Measurements from ENCODE around the gene RPS6KL1.
A peak's percentile ranks its signal among the peaks of the same experiment; 100 is the strongest.

Gene RPS6KL1

DNA sequence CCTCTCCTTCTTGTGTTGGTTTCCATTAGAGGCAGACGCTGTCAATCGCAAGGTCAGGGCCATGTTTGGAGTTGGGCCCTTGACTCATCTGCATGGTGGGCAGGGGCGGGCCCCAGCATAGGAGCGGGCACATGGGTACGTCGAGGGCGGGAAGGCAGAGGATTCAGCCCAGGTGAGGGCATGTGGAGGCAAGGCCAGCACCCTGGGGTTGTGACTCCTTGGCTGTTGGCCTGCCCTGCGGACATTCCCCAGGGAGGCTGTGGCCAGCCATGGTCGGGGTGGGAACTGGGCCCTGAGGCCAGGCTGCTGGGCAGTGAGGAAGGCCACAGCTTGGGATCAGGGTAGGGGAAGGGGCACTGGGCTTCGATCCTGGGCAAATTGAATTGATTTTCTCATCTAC is 10.3 kb downstream of the RPS6KL1 start:
- no peak for DNase-seq (ENCODE audit: low read depth in 2 of 2)

DNA sequence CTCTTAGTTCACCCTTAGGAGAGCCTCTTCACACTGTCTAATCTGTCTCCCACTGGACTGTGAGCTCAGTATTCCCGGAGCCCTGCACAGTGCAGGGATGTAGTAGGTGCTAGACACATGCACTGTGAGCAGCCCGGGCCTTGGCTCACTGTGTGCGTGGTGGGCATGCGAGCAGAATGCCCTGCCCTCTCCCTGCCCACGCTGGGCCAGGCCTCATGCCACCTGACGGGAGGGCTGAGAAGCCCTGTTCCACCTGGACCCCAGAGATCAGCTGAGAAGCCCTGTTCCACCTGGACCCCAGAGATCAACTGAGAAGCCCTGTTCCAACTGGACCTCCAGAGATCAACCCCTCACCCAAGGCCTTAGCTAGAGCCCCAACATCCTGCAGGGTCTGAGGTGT is 10.9 kb downstream of the RPS6KL1 start:
- DNase-seq (ENCODE audit: low read depth in 2 of 2), result no peak

DNA sequence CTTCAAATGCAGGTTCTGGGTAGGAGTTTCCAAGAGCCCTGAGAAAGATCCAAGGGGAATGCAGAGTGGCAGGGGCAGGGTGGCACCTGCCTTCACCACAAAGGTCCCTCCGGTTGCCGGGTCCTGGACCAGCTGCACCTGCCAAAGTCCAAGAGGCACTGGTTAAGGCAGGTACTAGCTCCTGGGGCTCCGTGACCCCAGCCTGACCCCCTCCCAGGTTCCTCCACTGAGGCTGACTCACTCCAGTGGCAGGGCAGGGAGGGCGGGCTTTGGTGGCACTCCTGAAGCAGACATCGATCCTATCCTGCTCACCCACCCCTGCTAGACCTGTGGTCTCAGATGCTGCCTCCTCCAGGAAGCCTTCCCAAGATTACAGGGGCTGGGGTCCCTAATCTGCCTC is 11.4 kb downstream of the RPS6KL1 start:
- no peak for DNase-seq (ENCODE audit: low read depth in 2 of 2)

DNA sequence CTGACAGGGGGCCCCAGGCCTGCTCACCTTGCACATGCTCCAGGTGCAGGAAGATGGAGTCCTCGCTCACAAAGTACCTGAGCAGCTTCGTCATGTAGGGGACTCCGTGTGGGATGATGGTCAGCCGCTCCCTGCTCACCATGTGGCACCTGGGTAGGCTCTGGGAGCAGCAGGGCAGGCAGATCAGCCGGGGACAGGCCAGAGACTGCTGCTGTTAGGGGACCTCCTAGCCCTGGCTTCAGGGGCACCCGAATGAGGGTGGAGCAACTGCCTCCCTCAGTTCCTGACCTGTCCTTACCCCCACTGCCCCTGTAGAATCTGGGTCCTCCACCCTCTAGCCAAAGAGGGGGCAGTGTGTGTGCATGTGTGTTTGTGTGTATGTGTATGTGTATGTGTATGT is 11.8 kb downstream of the RPS6KL1 start:
- DNase-seq (ENCODE audit: low read depth in 2 of 2), result no peak

DNA sequence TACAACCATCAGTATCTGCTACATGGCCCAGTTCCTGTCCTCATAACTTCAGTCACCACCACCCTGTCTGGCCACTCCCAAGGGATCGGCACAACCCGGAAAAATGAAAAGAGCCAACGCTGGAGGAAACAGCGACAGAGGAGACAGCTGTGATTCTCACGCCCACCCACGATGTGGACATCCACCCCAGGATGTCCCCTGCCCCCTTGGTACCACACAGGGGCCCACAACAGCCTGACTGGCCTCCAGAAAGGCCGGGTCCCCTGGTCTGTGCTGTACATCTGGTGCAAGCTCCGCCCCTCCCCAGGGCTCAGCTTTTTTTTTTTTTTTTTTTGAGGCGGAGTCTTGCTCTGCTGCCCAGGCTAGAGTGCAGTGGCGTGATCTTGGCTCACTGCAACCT is 12.5 kb downstream of the RPS6KL1 start:
- no peak for DNase-seq (ENCODE audit: low read depth in 2 of 2)

DNA sequence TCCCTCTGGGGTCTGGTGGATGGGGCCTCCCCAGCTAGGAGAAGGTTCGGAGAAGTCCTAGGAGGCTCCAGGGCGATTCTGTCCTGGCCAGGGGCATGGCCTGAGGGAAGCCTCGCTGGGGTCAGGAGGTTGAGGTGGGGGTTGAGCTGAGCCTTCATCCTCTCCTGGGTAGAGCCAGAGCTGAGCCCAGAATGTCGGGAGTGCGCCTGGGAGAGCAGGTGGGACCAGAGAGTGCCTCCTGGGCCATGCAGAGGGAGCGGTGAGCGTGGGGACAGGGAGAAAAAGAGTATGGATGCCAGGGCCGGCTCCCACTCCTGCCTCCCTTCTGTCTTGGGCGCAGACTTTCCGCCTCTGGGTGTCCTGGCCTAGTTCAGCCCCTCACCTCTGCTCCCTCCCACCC is 13.1 kb downstream of the RPS6KL1 start:
- DNase-seq (ENCODE audit: low read depth in 2 of 2), result no peak

DNA sequence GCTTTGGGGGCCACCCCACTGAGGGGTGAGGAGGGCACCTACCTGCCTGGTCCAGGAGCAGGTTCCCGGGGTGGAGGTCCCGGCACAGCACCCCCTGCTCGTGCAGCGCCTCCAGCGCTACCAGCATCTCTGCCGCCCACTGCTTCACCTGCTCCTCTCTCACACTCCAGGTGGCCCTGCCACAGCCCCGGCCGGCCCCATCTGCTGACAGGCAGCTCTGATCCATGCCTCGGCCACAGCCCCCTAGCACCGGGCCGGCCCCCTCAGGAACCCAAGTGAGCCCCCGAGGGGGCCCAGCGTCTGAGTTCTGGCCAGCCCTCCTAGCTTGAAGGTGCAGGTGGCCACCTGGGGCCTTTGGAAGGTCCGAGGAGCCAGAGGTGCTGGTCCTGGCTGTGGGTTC is 13.6 kb downstream of the RPS6KL1 start:
- no peak for DNase-seq (ENCODE audit: low read depth in 2 of 2)

DNA sequence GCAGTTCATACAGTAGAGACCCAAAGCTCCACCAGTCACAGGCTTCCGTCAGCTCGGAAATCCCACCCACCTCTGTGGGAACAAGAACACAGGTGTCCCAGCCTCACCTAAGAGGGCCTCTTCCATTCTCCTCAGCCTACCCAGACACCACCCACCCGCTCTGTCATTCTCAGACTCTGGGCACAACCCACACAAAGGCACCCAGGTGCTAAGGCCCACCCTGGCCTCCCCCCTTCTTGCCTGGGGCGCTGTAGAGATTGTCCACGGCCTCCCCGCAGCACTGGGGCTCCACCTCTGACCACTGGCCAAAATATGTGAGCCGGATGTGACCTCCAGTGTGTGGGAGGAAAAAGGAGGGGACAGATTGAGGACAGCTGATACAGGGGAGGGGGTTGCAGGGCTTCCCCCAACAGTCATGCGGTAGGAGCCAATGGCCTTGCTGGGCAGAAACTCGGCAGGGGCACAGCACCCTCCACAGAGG is 14.2 kb downstream of the RPS6KL1 start:
- DNase-seq (ENCODE audit: low read depth in 2 of 2), result no peak

DNA sequence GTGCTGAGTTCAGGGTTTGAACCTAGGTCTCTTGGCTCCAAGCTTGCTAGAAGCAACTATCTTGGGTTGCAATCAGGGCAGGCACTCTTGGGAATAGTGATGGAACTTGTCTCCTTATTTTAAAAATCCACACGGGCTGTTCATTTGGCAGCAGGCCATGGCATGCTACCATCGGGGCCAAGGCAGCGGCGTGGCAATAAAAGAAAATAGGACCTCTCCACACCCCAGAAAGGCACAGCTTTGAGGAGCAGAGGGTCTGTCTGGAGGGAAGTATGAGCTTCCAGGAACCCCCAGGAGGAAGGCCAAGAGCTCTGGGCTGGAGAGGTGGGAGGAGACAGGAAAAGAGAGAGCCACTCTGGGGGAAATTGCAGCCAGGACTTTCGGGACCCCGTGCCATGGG is 15.3 kb downstream of the RPS6KL1 start:
- DNase-seq (ENCODE audit: low read depth in 2 of 2), result no peak

DNA sequence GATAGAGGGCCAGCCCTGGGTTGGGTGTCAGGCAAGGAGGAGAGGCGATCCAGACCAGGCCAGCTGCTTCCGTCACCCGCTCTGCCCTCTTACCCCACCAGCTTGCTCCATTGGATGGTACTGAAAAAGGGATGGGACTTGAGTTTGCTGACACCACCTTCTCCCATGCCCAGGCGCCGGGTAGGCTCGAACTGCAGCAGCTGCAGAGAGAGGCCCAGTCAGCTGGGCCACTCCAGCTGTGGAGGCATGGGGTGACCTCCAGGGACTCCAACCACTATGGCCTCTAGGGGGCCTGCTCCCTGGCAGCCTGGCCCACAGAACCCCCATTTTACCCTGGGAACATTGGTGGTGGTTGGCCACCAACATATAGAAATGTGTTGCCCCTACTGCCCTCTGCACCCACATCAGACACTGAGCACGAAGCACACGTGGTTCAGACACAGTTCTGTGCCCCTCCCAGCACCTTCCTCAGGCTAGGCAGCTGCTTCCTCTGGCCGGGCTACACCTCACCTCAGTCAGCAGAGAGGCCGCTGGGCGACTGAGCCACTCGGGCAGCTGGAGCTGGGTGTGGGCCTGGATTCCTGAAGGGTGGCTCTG is 16.0 kb downstream of the RPS6KL1 start:
- DNase-seq (ENCODE audit: low read depth in 2 of 2), result no peak

DNA sequence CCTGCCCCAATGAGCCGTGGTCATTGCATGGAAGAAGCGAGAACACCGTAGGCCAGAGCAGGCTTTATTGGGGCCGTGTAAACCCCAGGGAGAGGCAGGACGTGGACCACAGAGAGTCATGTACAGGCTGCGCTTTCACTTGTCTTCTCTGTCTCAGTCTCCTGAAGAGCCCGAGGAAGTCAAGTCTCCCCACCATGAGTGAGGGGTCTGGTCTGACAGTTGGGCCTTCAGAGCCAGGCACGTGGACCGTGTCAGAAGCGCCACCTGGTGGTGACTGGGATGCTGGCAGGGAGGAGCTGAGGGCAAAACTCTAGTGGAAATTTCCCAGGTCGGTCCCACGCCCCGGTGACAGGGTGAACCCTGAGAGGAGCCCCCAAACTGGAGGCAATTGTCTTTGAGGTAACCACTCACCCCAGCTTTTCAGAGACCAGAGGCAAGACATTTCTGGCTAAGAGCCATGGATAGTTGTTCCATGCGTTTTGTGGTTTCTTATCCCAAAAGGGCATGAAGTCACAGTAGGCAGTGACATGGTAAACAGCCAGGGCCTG is 17.4 kb downstream of the RPS6KL1 start:
- peak; percentile 50 to 54 for DNase-seq (ENCODE audit: low read depth in 2 of 2)

DNA sequence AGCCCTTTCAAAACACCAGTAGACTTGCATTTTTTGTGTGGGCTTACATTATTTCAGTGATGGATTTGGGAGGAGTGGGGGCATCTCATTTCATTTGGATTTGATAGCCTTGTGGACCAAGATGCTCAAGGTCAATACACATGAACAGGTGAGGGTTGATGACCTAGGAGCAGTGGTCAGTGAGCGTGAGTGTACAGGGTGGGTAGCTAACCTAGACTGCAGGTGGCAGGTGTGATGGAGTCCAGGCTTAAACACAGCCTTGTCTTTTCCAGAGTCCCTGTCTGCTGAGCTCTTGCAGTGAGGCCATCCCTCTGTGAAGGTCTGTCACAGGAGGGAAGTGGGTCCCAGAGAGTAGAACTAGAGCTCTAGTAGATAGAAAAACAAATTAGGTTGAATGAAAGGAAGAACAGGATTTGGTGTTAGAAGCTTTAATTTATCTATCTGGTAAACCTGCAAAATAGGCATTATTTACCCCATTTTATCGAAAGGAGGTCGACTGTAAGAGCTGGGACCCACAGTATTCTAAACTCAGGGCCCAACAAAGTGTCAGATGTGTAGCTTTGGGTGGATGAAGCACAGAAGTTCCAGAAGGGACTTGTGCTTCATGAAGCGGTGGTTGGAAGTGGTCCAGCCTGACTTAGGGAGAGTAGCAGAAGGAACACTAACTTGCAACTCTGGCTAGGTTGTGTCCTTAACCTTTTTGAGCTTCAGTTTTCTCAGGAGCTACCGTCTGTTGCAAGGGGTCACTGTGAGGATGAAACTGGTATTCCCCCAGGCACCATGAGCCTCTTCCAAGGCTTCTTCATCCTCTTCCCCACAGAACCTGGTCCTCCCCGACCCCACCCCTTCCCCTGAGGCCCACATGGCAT is 18.2 kb downstream of the RPS6KL1 start:
- no peak for DNase-seq (ENCODE audit: low read depth in 2 of 2)

DNA sequence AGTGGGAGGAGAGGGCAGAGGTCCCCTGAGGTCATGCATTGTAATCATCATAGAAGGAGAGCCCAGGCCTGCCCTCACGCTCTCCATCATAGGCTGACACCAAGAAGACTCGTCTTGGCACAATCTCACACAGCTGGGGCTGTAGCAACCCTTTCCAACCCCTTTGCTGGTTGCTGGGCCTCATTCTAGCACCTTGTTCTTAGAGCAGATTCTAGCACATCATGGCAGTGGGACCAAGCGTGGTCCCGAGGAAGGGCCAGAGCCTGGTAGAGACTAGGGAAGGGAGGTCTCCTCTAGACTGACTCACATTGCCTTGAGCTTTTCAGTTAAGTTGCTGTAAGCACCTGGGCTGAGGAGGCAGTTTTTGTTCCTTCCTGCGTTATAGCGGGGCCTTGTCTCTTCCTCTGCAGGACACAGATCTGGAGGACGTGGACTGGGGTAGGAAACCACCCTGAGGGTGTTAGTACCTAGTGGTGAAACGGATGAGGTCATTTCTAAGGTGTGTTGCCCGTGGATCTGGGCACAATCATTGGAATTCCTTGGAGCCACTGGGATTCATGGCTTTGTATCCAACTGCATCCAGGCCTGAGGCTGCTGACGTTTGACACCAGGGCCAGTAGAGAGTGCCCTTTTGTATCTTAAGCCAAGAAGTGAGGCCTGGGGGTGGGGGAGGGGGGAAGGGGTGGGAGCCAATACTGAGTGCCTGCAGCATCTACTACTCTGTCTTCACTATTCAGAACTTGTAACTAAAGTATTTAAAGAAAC is 19.9 kb downstream of the RPS6KL1 start:
- no peak for DNase-seq (ENCODE audit: low read depth in 2 of 2)

DNA sequence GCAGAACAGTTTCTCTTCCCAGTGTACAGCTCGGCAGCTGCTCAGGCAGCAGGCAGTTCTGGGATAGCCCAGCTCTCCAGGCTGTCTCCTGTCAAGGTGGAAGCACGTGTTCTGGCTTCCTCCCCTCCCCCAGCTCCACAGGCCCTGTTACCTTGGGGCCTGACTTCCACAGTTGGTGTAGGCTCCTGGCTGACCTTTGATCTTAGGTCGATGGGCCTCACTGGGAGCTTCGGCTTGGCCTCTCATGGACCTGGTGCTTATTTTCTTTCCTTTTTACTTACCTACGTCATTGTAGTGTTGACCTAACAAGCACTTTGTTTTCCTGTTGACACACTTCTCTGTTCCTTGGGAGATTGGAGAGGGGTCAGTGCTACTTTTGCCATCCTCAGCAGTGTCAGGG is 24.4 kb downstream of the RPS6KL1 start:
- no peak for DNase-seq (ENCODE audit: low read depth in 2 of 2)

DNA sequence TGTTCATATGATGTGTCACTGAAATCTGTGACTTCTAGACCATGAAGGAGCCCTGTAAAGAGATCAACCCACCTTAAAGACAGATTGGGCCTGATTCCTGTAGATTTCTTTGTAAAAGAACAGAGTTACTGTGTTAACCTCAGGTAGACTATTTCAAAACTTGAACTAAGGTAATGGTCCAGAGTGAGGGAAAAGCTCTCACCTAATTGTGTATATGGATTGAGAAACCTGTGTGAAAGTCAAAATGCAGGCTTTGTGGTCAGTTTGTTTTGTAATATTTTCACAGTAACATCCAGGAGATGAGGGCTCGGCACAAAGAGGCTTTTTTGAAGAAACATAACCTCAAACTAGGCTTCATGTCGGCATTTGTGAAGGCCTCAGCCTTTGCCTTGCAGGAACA is 25.0 kb downstream of the RPS6KL1 start:
- DNase-seq (ENCODE audit: low read depth in 2 of 2), result no peak

DNA sequence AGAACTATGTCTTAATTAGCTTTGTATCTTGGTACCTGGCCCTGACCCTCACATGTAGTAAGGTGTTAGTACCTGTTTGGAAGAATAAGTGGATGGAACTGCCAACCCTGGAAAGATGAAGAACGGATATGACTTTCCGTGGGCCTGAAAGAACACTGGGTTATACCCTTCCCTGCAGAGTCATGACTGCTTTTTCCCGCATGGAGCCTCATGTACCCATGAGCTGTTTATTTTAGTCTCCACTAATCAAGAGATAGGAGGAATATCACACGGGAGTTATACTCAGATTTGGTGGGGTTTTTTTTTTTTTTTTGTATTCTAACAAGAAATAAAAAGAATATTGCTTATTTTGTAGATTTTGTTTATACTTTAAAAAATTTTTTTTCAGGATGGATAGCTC is 25.4 kb downstream of the RPS6KL1 start:
- DNase-seq (ENCODE audit: low read depth in 2 of 2), result no peak

DNA sequence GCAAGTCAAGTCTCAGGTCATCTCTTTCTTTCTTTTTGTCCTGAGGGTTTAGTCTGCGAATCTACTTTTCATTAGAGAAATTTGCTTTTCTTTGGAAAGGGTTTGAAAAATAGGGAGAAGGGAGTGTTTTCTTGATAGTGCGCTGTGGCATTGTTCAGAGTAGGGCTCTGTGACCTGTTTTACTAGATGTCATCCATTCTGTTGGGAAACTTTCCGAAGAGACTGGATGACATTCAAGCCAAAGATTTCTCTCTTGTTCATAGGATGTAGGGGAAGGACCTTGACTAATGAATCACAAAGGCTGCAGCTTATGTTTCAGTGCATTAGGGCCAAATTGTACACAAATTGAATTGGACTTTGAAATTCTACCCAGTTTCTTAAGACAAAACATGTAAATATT is 26.7 kb downstream of the RPS6KL1 start:
- no peak for DNase-seq (ENCODE audit: low read depth in 2 of 2)

DNA sequence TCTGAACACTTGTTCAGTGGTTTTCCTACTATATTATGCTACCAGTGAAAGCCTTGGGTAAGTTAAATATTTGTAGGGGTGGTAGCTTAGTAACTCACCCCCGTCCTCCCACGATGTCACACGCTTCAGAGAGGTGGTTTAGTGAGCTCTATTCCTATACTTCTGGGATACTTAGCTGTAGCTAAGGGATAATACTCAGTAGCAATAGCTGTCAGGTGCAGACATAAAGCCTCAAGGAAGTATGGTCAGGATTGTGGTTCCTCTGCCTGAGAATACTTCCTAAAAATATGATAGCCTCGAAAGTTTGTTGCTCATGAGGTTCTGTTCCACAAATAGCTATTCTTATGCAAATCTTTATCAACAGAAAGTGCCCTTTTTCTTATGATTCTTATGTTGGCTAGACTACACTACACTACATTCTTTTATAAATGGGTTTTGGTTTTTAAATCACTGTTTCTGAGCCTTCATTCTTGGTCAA is 29.4 kb downstream of the RPS6KL1 start:
- DNase-seq (ENCODE audit: low read depth in 2 of 2), result no peak

DNA sequence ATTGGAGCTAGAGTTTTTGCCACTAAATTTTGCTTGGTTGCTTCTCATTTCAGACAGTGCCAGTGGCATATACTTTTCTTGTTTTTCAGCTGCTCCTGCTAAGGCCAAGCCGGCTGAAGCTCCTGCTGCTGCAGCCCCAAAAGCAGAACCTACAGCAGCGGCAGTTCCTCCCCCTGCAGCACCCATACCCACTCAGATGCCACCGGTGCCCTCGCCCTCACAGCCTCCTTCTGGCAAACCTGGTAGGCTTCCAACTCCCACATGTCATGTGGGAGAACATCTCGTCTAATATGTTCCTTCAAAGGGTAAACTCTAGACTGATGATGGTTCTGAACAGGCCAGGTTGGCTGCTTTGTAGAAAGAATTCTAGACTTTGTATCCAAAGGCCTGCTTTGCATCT is 30.3 kb downstream of the RPS6KL1 start:
- DNase-seq (ENCODE audit: low read depth in 2 of 2), result no peak

DNA sequence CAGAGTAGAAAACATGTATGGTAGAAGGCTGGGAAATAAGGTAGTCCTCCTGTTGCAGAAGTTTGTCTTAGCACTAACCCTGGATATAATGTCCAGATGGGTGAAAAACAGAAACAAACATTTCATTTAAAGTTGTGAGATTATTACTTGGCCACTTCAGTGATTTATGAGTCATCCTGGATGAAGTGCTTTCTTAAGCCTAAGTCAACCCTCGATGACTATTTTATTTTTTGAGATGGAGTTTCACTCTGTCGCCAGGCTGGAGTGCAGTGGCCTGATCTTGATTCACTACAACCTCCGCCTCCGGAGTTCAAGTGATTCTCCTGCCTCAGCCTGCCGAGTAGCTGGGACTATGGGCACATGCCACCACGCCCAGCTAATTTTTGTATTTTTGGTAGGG is 31.2 kb downstream of the RPS6KL1 start:
- no peak for DNase-seq (ENCODE audit: low read depth in 2 of 2)

DNA sequence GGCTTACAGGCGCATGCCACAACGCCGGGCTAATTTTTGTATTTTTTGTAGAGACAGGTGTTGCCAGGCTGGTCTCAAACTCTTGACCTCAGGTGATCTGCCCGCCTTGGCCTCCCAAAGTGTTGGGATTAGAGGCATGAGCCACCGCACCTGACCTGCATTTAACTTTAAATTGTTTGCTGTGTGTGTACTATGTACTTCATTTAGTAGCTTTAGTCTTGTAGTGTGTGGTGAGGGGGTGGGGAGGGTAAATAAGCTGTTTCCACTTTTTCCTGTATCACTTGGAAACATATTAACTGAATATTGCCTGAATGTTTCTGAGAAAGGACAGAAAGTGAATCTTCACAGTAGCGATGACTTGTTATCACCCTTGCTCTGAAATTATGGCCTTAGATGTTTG is 32.8 kb downstream of the RPS6KL1 start:
- no peak for DNase-seq (ENCODE audit: low read depth in 2 of 2)
